Measurements from ENCODE around the gene ARHGAP26. TPM values are rescaled to one million over a fixed set of nuclear protein-coding genes. Genes with fewer than 3 reads are reported as not detected.
A peak's percentile ranks its signal among the peaks of the same experiment; 100 is the strongest.
"Not testable (repeated sequence)": the region's sequence is repeated elsewhere in the genome, so short reads cannot be mapped to it uniquely, and the experiment has no call there.

The ARHGAP26 gene
- total RNA-seq, 1 experiment from 2014 or later: 11.8 TPM

DNA sequence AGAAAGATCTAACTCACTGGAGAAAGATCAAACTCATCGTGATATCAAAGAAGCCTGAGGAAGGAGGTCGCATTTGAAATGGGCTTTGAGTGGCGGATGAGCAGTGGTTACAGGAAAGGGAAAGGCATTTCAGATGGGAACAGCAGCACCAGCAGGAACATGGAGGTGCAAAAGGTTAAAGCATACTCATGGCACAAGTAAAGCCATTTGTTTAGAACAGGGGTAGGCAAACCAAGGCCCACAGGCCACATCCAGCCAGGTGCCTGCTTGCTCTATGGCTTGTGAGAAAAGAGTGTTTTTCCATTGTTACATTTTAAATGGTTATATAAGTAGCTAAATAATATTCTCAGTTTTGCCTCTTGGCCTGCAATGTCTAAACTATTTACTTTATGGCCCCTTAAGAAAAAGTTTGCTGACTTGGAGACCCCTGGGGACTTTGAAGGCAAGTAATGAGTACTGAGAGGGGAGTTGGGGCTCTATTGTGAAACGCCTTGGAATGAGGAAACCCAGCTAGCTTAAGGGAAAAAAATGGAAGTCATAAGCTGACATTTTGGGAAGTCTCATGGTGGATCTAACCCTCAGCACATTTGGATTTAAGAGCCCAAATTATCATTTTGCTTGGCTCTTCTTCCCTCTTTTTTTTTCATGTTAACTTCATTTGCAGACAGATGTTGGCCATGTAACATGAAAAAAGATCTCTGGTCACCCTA is 422.2 kb downstream of the ARHGAP26 start:
- DNase-seq (ENCODE audit: low read depth, low spot score): no peak
- in situ Hi-C loops (cut with HindIII; ENCODE audit: low pct_unique_long_range_greater_than_20kb, low sequenced_read_pairs): no loop called here

DNA sequence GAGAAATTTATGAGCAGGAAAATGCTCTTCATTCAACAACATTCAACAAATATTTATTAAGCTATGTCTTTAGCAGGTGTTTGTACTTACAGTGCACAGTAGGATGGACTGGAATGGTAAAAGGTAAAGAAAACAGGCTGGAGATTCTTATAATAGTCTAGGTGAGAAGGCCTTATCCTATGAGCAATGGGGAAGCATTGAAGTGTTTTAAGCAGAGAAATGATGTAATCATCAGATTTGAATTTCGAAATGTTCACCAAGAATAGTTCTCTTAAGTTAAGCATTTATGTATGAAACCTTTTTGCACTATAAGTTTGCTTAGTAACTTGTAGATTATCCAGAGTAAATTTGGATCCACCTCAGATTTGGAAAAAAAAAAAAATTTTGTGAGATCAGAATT is 424.0 kb downstream of the ARHGAP26 start:
- in situ Hi-C loops (cut with HindIII; ENCODE audit: low pct_unique_long_range_greater_than_20kb, low sequenced_read_pairs): no loop called here
- DNase-seq (ENCODE audit: low read depth, low spot score): no peak

DNA sequence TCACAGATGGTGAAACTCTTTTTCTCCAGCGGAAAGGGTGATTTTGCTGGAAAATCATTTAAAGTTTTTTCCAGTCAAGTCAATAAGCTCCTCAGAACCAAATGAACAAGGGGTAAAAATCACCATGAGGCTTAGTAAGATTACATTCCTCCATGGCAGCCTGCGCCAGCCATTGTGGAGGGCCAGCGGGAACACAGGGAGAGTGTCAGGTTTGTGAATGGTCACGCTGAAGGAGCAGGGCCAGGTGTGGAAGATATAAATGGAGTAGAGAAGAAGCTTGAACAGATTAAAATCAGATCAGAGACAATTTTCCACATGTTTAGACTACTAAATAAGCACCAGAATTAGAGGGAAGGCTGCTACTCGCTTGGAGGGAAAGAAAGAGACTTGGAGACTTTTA is 424.5 kb downstream of the ARHGAP26 start:
- in situ Hi-C loops (cut with HindIII; ENCODE audit: low pct_unique_long_range_greater_than_20kb, low sequenced_read_pairs): no loop called here
- no peak for DNase-seq (ENCODE audit: low read depth, low spot score)

DNA sequence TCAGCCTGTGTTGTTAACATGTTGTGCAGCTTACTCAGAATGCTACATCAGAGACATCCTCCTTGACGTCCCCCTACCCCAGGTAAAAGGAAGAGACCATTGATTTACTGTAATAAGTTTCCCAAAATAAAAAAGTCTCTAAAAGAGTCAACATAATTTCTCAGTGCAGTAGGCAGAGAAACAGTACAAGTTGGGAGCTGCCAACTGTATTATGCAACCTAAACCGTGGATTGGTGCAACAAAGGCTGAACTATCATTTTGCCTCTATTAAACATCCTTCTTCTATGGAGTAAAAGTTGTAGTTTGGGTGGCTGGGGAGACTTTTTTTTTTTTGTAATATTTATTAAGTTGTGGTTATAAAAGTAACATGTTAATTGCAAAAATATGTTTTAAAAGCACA is 425.3 kb downstream of the ARHGAP26 start:
- in situ Hi-C loops (cut with HindIII; ENCODE audit: low pct_unique_long_range_greater_than_20kb, low sequenced_read_pairs): no loop called here
- no peak for DNase-seq (ENCODE audit: low read depth, low spot score)

DNA sequence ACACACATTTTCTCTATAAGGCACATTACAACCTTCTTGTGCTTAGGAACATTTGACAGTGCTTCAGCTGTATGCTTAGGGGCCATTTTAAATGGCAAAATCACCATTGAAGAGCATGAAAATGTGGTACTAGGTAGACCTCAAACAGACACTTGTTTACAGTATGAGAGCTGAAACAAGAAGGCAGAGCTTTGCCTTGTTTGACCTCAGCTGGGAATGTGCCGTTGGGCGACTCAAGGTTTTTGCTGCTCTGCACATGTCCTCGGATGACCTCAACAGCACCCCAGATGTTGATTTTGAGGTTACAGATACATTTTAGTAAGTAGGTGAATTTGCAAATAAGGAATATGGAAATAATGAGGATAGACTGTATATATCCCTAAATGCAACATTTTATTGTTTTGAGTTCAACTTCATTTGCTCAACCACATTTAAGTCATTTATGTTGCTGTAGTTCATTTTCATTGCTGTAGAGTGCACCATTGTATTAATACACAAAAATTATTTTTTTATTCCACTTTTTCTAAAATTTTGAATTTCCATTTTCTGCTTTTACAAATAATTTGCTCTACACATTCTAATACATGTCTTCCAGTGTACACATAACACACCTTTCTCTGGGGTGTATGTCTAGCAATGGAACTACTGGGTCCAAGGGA is 426.6 kb downstream of the ARHGAP26 start:
- no peak for DNase-seq (ENCODE audit: low read depth, low spot score)
- in situ Hi-C loops (cut with HindIII; ENCODE audit: low pct_unique_long_range_greater_than_20kb, low sequenced_read_pairs): no loop called here

DNA sequence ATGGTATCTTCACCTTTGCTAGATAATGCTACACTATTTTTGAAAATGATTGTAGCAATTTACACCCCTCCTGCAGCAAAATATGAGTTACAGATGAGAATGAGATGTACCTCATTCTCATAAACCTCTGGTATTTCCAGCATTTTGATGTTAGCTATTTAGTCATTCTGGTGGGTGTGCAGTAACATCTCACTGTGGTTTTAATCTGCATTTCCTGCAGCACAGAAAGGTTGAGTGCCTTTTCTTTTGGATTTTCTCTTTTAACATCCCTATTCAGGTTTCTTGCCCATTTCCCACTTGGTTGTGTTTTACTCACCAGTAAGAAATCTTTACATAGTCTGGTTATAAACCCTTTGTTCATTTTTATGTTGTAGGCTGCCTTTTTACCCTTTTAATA is 427.1 kb downstream of the ARHGAP26 start:
- DNase-seq (ENCODE audit: low read depth, low spot score): no peak
- in situ Hi-C loops (cut with HindIII; ENCODE audit: low pct_unique_long_range_greater_than_20kb, low sequenced_read_pairs): no loop called here

DNA sequence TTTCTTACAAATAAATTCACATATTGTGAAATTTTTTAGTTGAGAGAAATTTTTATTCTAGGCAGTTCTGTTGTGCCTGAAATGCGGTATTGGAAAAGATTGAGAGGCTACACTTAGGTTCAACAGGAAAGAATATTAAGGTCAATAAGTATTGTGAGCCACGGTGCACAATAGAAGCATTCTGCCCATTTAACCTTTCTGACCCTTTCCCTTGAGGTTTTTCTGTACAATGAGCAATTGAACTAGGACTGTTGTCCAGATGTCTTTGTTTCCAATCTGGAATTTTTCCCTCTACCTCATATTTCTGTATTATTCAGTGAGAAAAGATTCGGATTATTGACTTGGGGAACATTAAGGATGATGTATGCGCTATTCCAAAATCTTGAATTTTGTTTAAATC is 428.2 kb downstream of the ARHGAP26 start:
- no peak for DNase-seq (ENCODE audit: low read depth, low spot score)
- in situ Hi-C loops (cut with HindIII; ENCODE audit: low pct_unique_long_range_greater_than_20kb, low sequenced_read_pairs): no loop called here

DNA sequence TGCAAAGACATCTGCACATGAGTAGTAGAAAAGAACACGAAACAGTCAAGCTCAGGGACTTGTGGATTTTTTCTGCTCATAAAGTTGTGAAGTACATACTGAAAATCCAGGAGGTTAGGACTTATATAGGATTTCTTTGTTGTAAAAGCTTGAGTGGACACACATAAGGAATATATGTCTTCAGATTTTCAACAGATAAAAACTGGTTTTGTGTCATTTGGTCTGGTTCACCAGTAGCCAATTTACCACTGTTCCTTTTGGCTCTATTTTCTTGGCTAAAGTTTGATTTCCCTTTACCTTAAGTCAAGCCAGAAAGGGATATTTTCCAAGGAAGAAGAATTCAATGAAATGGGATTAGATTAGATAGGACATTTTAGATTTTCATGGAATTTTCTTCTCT is 429.0 kb downstream of the ARHGAP26 start:
- in situ Hi-C loops (cut with HindIII; ENCODE audit: low pct_unique_long_range_greater_than_20kb, low sequenced_read_pairs): no loop called here
- no peak for DNase-seq (ENCODE audit: low read depth, low spot score)

DNA sequence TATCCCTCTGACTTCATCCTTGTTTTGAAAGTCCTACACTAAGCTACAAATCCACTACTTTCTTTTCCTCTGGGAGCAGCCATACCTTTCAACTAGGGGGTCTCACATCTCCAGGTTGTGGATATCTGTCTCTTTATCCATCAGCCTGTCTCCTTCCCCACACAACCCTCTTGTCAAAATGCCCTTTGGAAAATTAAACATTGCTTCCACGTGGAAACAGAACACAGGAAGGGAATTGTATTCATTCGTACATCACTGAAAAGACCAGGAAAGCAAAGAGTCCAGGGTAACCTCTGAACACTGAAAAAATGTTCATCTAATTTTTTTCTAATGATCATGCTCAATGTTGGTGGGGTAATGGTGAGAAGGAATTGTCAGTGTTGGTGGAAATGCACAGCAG is 429.7 kb downstream of the ARHGAP26 start:
- in situ Hi-C loops (cut with HindIII; ENCODE audit: low pct_unique_long_range_greater_than_20kb, low sequenced_read_pairs): loop anchor here (25.0 kb wide), 2 partner anchors 187 to 863 kb away; partner anchors contain the start of gene SPRY4
- no peak for DNase-seq (ENCODE audit: low read depth, low spot score)

DNA sequence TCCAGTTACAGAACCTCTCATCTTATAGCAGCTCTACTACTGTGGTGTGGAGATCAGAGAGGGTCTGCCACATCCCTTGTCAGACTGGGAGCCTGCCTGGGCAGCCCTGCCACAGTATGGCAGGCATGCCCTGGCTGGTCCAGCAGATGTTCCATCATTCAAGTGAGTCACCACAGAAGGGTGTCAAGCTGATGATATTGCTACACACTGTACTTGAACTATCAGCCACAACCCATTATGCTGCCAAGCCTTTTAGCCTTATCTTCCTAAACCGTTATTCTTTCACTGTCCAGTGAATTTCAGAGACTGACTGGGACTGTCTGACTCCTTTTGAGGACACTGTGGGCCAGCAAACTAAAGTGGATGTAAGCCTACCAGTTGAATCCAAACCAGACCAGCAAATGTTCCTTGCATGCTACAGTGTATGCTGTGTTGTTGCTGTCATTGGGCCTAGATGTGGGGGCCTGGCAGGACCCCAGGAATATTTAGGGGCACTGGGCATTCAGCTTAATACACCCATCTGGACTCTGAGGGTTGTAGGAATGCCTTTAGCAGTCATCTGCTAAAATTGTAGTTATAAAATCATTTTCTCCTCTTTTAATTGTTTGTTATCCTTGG is 430.7 kb downstream of the ARHGAP26 start:
- DNase-seq (ENCODE audit: low read depth, low spot score): no peak
- in situ Hi-C loops (cut with HindIII; ENCODE audit: low pct_unique_long_range_greater_than_20kb, low sequenced_read_pairs): loop anchor here (25.0 kb wide), 2 partner anchors 186 to 864 kb away; partner anchors contain the start of gene SPRY4

DNA sequence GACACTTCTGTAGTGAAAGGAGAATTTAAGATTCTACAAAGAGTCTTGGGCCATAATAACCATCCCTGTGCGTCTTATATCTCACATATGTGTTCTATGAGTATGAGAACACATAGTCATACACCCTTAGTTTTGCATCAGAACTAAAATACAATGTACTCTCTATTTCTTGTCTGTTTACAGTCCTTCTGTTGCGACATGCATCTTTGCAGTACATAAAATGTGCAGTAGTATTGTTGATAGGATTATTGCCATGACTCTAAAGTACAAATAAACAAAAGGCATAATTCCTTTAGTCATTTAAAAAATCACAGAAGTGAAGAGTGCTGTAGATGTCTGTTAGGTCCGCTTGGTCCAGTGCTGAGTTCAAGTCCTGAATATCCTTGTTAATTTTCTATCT is 431.4 kb downstream of the ARHGAP26 start:
- in situ Hi-C loops (cut with HindIII; ENCODE audit: low pct_unique_long_range_greater_than_20kb, low sequenced_read_pairs): loop anchor here (25.0 kb wide), 2 partner anchors 186 to 864 kb away; partner anchors contain the start of gene SPRY4
- peak; percentile 7 for DNase-seq (ENCODE audit: low read depth, low spot score)

DNA sequence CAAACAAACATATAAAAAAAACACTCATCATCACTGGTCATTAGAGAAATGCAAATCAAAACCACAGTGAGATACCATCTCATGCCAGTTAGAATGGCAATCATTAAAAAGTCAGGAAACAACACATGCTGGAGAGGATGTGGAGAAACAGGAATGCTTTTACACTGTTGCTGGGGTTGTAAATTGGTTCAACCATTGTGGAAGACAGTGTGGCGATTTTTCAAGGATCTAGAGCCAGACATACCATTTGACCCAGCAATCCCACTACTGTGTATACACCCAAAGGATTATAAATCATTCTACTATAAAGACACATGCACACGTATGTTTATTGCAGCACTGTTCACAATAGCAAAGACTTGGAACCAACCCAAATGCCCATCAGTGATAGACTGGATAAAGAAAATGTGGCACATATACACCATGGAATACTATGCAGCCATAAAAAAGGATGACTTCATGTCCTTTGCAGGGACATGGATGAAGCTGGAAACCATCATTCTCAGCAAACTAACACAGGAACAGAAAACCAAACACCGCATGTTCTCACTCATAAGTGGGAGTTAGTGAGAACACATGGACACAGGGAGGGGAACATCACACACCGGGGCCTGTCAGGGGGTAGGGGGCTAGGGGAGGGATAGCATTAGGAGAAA is 433.3 kb downstream of the ARHGAP26 start:
- in situ Hi-C loops (cut with HindIII; ENCODE audit: low pct_unique_long_range_greater_than_20kb, low sequenced_read_pairs): loop anchor here (25.0 kb wide), 2 partner anchors 184 to 866 kb away; partner anchors contain the start of gene SPRY4
- DNase-seq (ENCODE audit: low read depth, low spot score): not testable (repeated sequence)

DNA sequence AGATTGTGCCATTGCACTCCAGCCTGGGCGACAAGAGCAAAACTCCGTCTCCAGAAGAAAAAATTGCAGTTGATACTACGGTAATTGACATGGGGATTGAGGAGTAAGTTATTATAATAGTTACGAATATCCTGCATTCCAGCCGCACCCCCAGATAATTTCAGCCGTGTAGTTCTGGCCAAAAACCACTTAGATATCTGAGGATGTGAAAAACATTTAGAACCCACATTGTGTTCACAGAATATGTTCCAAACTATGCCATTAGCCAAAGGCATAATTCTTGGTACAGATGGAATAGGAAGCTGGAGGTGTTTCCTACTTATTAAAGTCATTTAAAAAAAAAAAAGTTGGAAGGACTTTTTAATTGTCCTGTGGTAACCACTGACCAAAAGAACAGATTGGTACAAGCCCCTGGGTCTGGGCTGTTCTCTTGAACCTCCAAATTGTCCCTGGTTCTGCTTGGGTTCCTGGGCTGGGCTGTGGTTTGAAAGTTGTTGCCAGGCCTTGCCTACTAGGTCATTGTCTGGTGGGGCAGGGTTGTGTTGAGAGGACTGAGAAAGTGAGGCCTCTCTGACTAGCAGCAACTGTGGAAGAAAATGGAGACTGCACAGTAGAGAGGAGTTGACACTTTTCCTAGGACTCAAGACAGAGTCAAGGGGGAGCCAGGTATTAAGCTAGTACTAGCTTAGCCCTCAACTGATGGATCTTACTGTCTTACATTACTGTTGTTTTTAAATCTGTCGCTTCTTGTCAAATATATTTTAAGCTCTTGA is 434.5 kb downstream of the ARHGAP26 start:
- DNase-seq (ENCODE audit: low read depth, low spot score): no peak
- in situ Hi-C loops (cut with HindIII; ENCODE audit: low pct_unique_long_range_greater_than_20kb, low sequenced_read_pairs): loop anchor here (25.0 kb wide), 2 partner anchors 183 to 867 kb away; partner anchors contain the start of gene SPRY4

DNA sequence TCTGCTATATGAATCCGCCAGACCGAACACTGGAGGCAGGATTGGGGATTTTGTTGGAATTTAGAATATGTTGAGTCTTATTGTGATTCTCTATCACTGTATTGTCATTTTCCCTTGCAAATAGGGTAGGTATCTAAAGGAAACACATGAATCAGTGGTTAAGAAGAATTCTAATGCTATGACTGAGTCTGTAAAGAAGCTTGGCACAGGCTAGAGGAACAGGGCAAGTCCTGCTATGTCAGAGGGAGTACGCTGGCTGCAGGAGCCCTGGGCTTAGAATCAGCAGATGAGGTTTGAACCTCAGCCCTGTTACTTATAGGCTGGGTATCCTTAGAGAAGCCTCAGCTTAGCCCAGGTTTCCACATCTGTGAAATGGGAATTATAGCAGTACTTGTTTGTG is 435.2 kb downstream of the ARHGAP26 start:
- no peak for DNase-seq (ENCODE audit: low read depth, low spot score)
- in situ Hi-C loops (cut with HindIII; ENCODE audit: low pct_unique_long_range_greater_than_20kb, low sequenced_read_pairs): loop anchor here (25.0 kb wide), 2 partner anchors 182 to 868 kb away; partner anchors contain the start of gene SPRY4

DNA sequence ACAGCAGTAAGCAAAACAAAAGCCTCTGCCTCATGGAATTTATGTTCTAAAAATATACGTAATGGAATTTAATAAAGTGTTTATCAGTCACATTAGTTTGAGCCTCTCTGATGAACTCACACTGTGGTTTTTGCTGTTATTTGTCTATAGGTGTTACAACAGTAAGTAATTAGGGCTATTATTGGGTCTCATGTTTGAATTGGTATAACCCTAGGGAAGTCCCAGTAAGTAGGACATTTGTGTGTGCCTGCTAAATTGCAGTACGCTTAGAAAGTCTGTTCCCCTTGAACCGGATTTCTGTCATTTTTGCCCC is 435.7 kb downstream of the ARHGAP26 start:
- in situ Hi-C loops (cut with HindIII; ENCODE audit: low pct_unique_long_range_greater_than_20kb, low sequenced_read_pairs): loop anchor here (25.0 kb wide), 2 partner anchors 181 to 869 kb away; partner anchors contain the start of gene SPRY4
- no peak for DNase-seq (ENCODE audit: low read depth, low spot score)

DNA sequence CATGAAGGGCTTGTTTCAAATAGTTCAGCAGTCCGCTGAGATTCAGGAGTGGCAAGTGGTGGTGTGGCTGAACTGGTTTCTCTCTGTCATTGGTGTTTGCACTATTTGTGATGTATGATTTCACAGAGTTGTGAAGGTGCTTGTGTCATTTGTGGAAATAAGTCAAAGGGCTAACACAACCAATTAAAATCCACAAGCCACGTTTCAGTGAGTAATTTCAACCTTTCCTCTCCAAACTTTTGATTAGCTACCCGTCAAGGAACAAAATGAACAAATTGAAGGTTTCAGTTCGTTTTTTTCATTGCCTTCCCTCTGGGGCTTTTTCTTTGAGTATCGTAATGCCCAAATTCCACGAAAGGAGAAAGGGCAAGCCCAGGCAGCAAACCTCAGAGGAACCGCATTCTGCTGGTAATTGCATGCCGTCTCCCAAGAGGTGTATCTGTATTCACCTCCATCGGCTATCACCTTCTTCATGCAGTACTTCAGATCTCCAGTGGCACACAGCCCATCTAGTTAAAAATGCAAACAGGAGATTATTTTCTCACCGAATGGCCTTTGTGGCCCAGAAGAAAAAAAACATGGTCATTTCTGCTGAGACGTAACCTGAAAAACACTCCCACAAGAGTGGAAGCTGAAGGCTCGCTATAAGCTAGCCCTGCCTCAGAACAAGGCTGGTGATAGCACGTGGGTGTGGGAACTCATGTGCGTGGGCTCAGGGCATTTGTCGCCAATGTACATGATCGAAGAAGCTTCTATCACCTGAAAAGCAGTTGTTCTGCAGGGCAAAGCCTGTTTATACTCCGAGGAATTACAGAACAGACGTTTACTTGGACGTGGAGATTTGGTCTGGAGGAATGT is 436.2 kb downstream of the ARHGAP26 start:
- in situ Hi-C loops (cut with HindIII; ENCODE audit: low pct_unique_long_range_greater_than_20kb, low sequenced_read_pairs): loop anchor here (25.0 kb wide), 2 partner anchors 181 to 869 kb away; partner anchors contain the start of gene SPRY4
- no peak for DNase-seq (ENCODE audit: low read depth, low spot score)

Measured in SK-MEL-5 (cell line).